NCI-H2227 (cell line): ENCODE measurements around the gene GMPS.
"Not testable (repeated sequence)": the region's sequence is repeated elsewhere in the genome, so short reads cannot be mapped to it uniquely, and the experiment has no call there.

ENCODE experiments used
- DNase-seq: peaks from one replicate; lab custom pipeline; 2025; ENCODE audit not compliant: unreplicated experiment; lab: John Stamatoyannopoulos, UW

Gene GMPS

DNA sequence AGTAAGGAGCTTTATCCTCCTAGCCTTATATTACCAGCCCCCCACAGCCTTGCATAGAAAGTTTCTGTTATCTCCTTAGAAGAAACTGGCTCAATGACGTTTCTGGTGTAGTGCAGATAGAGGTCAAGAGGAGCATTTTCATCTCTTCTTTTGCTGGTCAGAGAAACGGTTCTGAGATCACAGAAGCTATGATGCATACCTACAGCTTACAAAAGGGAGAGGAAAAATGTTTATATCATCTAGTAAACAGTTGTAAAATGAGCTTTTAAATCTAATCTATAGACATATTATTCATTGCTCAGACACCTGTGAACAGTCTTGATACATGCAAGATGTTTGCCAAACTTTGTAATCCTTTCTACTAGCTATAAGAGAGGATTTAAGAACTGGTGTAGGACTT, 68.0 kb downstream of the GMPS start:
- DNase-seq: no peak

DNA sequence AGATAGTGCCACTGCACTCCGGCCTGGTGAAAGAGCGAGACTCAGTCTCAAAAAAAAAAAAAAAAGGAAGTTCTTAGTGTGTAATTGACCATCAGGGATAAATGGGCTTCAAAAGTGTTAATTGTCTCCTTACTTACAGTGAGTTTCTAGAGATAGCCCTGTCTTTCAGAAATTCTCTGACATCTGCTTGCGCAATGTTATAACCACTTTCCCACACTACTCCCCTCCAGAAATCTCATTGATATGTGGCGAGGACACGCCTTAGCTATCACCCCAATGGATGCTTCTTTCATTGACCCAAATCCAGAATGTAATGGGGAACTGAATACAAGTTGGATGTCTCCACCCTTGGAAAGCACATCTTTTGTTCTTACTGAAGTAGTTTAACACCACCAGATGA, 70.9 kb downstream of the GMPS start:
- DNase-seq: no peak

DNA sequence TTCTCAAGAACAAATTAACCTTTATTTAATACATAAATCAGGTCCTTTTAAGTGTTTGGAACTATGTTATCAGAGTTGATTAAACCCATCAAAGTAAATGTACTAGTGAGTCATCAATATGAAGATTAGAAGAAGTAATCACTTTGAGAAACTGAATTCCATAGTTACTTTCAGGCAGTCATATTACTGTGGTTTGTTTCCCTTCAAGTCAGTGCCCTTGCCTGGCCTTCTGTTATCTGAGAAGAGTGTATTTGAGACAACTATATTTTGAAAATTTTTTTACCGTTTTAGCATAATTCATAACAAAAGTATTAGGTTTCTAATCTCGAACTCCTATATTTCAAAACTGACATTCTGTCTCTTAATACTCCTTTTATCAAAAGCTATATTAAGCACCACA, 73.6 kb downstream of the GMPS start:
- no peak for DNase-seq

DNA sequence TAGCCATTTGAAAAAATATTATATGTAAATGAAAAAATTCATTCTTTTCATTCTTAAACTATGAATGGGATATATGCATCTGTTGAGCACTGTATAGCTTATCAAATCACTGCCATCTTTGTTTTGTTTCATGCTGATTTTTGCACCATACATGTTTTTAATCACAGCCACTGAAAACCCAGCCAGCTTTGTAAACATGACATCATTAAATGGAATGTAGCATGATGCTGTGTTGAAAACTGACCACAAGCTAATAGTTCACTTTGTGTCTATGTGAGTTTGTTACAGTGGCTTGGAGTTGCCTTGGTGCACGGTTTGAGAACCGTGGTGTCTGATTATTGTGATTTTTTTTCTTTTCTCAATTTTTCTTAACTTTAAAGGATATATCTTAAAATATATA, 75.7 kb downstream of the GMPS start:
- no peak for DNase-seq

DNA sequence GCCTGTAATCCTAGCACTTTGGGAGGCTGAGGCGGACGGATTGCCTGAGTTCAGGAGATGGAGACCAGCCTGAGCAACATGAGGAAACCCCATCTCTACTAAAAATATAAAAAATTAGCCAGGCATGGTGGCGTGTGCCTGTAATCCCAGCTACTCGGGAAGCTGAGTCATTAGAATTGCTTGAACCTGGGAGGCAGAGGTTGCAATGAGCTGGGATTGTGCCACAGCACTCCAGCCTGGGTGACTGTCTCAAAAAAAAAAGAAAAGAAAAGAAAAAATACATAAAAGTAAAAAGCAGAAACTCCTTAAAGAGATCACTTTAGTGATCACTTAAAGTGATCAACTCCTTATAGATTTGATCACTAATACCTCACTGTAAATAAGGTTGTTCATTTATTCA, 78.0 kb downstream of the GMPS start:
- no peak for DNase-seq

DNA sequence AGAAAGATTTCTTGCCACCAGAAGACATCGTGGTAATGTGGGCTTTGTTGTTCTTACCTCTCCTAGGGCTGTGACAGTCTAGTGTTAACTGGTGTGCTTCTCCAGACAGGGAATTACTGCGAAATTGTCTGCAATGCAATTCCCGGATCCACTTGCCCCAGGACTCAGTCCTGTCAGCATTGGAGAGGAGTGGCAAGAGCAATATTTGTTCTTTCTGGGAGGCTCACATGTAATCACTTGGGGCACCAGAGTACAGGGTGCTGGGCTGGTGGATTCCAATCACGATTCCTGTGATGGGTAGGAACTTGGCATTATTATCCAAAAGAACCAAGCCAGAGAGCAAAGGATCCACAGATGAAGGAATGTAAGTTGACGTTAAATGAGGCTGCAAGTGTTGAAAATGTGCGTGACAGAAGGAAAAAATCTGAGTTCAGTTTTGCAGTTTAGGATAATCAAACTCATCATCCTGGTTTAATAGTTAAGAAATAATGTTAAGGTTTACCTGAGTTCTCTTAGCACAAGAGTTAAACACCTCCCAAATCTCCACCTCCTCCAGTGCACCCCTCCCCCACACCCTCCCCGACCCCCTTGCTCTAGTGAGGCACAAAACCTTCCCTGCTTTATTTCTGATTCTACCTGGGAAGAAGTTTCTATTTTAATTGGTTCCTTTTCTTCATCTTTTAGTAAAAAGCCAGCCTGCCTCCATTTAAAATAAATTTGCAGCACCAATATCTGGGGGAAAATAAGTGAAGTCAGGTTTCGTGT, 79.2 kb downstream of the GMPS start:
- no peak for DNase-seq

DNA sequence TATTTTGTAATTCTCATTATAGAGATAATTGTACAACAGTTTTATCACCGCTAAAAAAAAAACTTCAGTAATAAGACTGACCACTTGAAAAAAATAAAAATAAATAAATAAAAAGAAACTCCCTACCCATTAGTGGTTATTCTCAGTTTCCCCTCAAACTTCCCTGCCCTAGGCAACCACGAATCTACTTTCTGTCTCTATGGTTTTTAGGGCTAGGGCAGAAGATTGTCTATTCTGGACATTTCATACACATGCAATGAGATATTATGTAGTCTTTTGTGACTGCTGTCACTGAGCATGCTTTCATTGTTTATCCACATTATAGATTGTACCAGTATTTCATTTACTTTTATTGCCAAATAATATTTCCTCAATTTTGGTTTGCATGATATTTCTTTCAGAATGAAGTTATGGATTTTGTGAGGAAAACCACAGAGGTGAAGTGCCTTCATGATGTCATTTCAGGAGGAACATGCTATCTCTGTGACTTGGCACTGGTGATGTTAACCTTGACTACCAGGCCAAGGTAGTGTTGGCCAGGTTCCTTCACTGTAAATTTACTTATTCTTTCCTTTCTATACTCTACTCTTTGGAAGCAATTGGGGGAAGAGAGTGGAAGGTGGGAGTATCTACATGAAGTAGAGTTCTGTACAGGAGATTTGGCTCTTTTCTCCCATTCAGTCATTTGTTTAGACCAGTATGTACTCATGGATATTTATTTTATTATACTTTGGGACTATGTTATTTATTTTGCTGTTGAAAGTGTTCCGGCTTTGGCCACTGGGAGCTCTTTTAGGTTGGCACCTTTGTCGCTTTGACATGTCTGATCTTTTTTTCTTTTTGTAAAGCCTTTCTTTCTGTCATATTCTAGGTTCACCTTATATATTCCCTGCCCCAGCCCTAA, 86.3 kb downstream of the GMPS start:
- no peak for DNase-seq

DNA sequence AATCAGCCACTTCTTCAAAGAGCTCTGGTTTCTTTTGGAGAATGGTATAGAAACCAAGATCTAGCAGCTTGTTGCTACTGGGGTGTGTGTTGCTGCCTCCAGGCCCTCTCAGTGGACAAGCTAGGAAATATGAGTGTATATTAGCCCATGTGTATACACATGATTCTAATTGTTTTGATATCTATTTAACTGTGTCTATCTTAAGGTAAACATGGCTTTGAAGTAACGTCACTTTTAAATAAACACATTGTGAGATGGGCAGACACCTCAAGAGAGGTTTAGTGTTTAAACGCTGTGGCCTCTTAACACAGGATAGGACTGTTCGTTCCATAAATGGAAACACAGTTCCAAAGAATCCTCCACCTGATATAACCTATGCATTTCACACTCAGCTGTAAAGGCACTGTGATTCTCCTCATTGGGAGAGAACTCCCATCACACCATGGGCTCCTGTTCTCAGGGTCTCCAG, 87.0 kb downstream of the GMPS start:
- no peak for DNase-seq

DNA sequence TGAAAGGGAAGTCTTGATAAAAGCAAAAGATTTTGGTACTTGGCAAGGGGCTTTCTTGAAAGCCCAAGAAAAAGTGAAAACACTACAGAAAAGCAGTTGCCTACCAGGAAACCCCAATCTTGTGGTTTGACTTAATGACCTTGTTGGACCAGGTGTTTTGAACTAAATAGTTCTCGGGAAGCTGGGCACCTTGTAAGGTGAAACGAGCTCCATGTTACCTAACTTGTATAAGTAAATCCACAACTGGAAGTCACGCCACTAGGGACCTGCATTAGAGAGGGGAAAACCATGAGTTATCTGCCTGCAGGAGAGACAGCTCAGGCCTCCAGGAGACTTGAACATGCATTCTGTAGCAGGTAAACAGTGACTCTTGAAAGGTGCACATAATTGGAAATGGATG, 88.2 kb downstream of the GMPS start:
- DNase-seq: no peak

DNA sequence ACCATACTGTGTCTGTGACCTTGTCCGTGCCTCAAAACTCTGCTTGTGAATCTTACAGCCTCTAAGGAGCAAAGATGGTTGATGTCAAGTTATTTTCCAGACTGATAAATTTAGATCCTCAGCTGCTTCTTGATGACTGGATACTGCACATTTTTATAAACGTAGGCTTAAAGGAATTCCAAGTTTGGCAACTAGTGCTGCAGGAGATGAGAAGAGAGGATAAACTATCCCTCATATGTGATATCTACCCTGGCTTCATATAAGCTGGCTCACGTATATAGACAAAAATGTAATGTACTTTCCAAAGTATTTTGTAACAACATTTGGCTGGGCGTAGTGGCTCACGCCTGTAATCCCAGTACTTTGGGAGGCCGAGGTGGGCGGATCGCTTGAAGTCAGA, 89.6 kb downstream of the GMPS start:
- DNase-seq: no peak

DNA sequence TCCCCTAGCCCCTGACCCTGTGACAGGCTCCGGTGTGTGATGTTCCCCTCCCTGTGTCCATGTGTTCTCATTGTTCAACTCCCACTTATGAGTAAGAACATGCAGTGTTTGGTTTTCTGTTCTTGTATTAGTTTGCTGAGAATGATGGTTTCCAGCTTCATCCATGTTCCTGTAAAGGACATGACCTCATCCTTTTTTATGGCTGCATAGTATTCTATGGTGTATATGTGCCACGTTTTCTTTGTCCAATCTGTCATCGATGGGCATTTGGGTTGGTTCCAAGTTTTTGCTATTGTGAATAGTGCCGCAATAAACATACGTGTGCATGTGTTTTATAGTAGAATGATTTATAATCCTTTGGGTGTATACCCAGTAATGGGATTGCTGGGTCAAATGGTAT, 90.6 kb downstream of the GMPS start:
- DNase-seq: not testable (repeated sequence)

DNA sequence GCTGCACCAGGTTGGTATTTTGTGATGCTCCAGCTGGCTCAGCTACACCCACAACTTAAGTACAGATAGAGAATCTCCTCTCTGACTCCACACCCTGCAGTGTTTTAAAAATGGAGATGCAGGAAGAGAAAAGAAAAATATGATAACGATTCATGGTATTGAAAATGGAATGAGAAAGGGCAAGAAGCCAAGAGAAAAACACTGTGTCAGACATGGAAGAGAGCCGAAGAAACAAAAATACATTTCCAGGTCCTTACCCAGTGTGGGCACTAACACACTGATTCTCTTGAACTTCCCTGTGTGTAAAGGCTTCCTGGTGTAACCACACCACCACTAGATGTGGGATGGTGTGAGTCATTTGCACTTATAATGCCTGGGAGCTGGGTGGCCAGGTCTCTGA, 93.1 kb downstream of the GMPS start:
- no peak for DNase-seq

DNA sequence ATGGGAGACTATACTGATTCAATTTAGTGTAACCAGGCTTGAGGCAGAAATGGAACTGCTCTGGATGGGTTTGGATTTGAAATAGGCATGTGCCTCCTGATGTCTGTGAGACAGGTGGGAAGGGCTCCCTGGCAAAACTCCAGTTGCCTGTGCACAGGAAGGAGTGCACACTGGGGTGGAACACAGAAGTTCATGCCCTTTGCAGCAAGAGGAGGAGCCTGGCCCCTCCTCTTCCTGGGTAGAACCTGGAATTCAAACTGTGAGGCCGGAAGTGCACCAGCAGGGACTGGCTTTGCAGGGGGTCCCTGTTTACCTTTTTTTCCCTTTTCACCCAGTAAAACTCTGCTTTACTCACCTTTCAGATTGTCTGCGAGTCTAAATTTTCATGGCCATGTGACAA, 99.9 kb downstream of the GMPS start:
- no peak for DNase-seq

DNA sequence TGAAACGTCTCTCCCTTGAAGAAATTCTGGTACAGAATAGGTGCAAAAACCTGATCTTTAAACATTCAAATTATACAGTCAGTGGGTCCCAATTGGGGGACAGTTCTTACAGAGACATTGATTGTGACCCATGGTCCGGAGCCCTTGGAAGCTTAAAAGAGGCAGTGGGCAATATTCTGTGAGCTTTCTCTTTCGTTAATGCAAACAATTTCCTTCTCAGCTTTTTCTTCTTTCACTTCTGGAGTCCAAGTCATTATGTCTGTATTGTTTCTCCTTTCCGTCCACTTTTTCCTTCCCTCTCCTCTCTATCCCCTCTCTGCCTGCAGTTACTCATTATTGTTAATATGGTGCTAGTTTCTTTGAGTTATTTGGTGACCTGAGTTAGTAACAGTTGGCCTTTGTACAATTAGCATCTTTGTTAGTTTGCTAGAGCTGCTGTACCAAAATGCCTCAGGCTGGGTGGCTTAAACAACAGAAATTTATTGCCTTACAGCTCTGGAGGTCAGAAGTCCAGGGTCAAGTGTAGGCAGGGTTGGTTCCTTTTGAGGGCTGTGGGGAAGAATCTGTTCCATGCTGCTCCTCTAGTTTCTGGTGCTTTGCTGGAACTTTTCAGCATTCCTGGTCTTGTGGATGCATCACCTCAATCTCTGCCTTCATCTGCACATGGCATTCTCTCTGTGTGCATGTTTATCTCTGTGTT, 102.6 kb downstream of the GMPS start:
- no peak for DNase-seq

DNA sequence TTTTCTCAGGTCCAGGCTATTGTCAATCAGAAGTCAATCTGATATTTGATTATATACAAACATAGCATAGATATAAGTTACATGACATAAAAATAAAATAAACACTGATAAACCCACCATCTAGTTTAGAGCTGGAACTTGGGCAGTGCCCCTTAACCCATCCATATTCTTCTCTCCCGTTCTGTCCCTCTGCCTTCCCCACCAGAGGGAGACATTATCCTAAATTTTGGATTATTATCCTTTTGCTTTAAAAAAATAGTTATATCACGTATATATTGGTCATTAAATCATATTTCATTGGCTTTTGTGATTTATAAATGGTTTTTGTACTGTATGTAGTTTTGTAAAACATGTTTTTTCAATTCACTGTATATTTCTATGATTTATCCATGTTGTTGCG, 107.9 kb downstream of the GMPS start:
- no peak for DNase-seq

DNA sequence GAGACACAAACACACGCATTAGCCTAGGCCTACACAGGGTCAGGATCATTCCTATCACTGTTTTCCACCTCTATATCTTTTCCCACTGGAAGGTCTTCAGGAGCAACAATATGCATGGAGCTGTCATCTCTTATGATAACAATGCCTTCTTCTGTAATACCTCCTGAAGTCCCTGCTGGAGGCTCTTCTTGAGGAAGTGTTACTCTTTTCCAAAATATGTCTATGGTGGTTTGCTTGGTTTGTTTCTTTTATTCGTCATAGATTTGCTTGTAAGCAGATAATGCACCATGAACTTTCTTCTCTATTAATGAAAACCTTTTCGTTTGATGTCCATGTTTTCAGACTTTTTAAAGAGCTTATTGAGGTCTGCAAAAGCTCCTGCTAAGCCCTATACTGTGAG, 109.3 kb downstream of the GMPS start:
- DNase-seq: no peak

DNA sequence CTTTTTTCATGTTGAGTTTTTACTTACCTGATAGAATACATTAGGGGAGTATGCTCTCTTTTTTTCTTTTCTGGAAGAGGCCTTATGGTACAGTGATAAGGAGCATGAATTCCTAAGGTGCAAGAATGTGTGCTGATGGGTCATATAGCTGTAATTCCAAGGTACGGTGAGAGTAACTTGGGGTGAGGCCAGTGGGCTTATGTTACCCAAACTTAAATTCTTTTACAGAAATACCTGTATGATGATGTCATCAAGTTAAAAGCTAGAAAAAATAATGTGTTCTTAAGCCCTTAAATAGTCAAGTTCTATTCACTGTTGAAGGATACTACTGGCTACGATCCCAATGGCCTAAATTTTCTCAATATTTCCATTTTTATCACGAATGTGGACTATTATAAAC, 111.2 kb downstream of the GMPS start:
- DNase-seq: no peak

DNA sequence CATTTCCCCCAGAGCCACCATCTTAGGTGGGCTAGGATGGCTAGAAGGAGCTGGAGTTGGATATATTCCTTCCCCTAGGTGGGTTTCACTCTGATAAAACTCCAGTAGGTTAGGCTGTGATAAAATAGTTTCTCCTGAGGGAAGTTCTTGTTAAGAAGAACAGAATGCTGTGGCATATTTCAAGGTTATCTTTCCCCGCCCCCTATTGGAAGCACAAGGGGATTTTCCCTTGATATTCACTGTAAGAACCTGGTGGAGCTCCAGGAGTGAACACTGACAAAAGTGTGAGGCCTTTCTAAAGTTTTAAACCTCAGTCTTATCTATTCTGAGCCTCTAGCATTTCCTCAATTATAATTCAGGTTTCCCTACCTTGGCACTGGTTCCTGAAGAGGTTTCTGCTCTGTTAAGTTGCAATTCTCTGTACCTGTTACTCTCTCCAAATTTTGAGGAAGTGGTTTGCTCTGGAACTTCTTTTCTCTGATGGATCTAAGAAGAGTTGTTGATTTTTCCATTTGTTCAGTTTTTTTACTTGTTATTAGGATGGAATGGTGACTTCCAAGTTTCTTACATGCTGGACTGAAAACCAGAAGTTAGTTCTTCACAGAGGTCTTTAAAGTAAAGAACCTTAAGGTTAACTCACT, 113.5 kb downstream of the GMPS start:
- no peak for DNase-seq

DNA sequence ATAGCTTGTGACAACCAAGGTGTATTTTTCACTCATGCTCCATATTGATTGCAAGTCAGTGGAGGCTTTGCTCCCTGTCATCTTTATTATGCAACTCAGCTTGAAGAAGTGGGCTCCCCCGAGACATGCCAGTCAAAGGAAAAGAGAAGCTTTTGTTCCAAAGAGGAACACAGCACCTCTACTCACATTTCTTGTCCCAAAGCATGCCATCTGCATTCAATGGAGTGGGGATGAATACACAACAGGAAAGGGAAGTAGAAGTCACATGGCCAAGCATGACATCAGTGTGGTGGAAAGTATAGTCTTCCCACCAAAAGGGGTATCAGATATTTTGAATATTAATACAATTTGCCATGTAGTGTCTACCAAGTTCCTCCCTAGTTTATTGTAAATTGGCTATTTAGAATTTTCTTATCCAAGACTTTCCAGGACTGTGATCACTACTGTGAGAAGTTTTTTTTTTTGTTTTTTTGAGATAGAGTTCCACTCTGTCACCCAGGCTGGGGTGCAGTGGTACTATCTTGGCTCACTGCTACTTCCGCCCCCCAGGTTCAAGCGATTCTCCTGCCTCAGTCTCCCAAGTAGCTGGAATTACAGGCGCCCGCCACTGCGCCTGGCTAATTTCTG, 114.5 kb downstream of the GMPS start:
- DNase-seq: no peak

DNA sequence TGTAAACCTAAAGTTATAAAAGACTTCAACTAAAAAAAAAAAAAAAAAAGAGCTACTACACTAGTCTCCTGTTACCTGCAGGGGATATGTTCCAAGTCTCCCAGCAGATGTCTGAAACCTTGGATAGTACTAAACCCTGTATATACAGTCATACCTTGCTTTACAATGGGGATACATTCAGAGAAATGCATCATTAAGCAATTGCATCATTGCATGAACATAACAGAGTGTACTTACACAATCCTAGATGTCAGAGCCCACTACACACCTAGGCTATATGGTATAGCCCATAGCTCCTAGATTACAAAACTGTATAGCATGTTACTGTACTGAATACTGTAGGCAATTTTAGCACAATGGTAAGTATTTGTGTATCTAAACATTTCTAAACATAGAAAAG, 119.1 kb downstream of the GMPS start:
- DNase-seq: no peak

DNA sequence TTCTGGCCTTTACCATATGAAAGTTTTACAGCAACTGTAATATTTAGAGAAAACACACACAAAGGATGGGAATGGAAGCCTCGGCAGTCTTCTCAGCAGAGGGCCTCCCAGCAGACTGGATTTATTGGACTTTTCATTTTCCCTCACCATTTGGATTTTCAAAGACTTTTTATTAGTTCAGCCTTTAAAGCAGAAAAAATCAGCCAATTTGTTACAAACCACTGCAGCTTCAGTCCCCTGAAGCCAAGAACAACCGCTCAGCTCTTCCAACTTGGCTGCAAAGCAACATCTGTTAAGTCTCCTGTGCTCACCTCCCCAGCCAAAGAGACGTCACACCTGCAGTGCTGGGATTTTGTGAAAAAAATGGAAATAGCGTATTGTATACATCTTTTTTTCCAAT, 120.8 kb downstream of the GMPS start:
- DNase-seq: no peak
